A673 (cell line): ENCODE results near the gene MUC22. TPM values are rescaled to one million over a fixed set of nuclear protein-coding genes. Genes with fewer than 3 reads are reported as not detected.
"Not testable (repeated sequence)": the region's sequence is repeated elsewhere in the genome, so short reads cannot be mapped to it uniquely, and the experiment has no call there.

Experiments used
- BruUV-seq: library from RNA; stranded (reverse); fragments of 400-500 nt; replicated peaks from 2 replicates; lab custom pipeline; 2021; lab: Mats Ljungman, UMichigan
- CTCF ChIA-PET: fragments of 300-600 bp; sonication (Branson Sonifier 250); formaldehyde crosslinking; loops from one replicate; lab custom pipeline; 2022; ENCODE audit warnings: antibody characterized with exemption; lab: Charles Lee
- POLR2A ChIA-PET: fragments of 300-600 bp; sonication (Branson Sonifier 250); formaldehyde crosslinking; loops from one replicate; lab custom pipeline; 2022; ENCODE audit warnings: antibody characterized with exemption; ENCODE audit not compliant: low non-redundant PET; lab: Charles Lee
- DNase-seq: peaks from one replicate; pipeline ENCODE4 v3.0.0-alpha.2; 2015; ENCODE audit warnings: low spot score
- H3K27ac ChIP-seq: fragments of 200-600 bp; sonication (generic); 2 replicates; pipeline ENCODE4 v1.5.1; 2016; ENCODE audit warnings: mixed run types, low read depth, mild to moderate bottlenecking, mixed read lengths, antibody characterized with exemption, low read length; ENCODE audit not compliant: poor library complexity, severe bottlenecking
- H3K27me3 ChIP-seq: fragments of 200-600 bp; sonication (generic); replicated peaks from 2 replicates; pipeline ENCODE4 v1.6.1; 2017; ENCODE audit warnings: mixed run types, low read depth, mild to moderate bottlenecking, mixed read lengths, antibody characterized with exemption, low read length; ENCODE audit not compliant: insufficient read depth, poor library complexity
- H3K36me3 ChIP-seq: fragments of 200-600 bp; sonication (generic); 2 replicates; pipeline ENCODE4 v1.6.1; 2016; ENCODE audit warnings: mixed run types, mild to moderate bottlenecking, mixed read lengths, antibody characterized with exemption, low read length; ENCODE audit not compliant: insufficient read depth, poor library complexity, severe bottlenecking
- H3K4me1 ChIP-seq: fragments of 200-600 bp; sonication (generic); 2 replicates; pipeline ENCODE4 v1.6.1; 2017; ENCODE audit warnings: mixed run types, mild to moderate bottlenecking, mixed read lengths, antibody characterized with exemption, low read length; ENCODE audit not compliant: insufficient read depth, poor library complexity, severe bottlenecking
- H3K4me3 ChIP-seq: fragments of 200-600 bp; sonication (generic); 2 replicates; pipeline ENCODE4 v1.5.1; 2016; ENCODE audit warnings: low read depth, mixed run types, mild to moderate bottlenecking, mixed read lengths, low read length; ENCODE audit not compliant: poor library complexity, severe bottlenecking
- H3K9me3 ChIP-seq: fragments of 200-600 bp; sonication (generic); 2 replicates; pipeline ENCODE4 v1.6.1; 2016; ENCODE audit warnings: mixed run types, low read depth, mild to moderate bottlenecking, mixed read lengths, antibody characterized with exemption, low read length; ENCODE audit not compliant: poor library complexity, severe bottlenecking
- CTCF ChIP-seq: fragments of 300-800, 200-600 bp; sonication (generic); conservative IDR thresholded peaks from 2 replicates; pipeline ENCODE4 v1.5.1; 2017; ENCODE audit warnings: low read depth, mild to moderate bottlenecking, antibody characterized with exemption, low read length, moderate library complexity, mixed read lengths
- EZH2 ChIP-seq: fragments of 200-600 bp; sonication (generic); IDR thresholded peaks from 2 replicates; pipeline ENCODE4 v1.6.1; 2017; ENCODE audit warnings: borderline replicate concordance, low read depth, mild to moderate bottlenecking, mixed read lengths, antibody characterized with exemption, low read length; ENCODE audit not compliant: poor library complexity, severe bottlenecking
- intact Hi-C: fragments of 100-400 bp; cut with micrococcal nuclease; formaldehyde crosslinking; loops from one replicate; pipeline ENCODE4 v1.10.0; 2022; ENCODE audit not compliant: unreplicated experiment
- total RNA-seq: library from RNA; stranded (reverse); gene quantifications from 2 replicates; pipeline ENCODE4 v1.2.3, GENCODE V29; 2021

Gene MUC22
- total RNA-seq, 1 experiment from 2014 or later = not detected

GRCh38 chr6:31009731-31010130 lies 543 bp upstream of the MUC22 start:
- no peak overlapping the region for H3K4me3 ChIP-seq
- no TSS peak for BruUV-seq
- no peak overlapping the region for H3K27ac ChIP-seq
- ChIA-PET POLR2A (no interaction called here), CTCF (no interaction called here)
- intact Hi-C loops = no loop called here
- no peak for TF ChIP-seq CTCF
- TF ChIP-seq EZH2 = no peak
- H3K4me1 ChIP-seq = no peaks in the 10 kb centered on the region
- no peaks in the 10 kb centered on the region for H3K9me3 ChIP-seq
- DNase-seq = no peak
- no peaks in the 10 kb centered on the region for H3K27me3 ChIP-seq
- H3K36me3 ChIP-seq = no peaks in the 10 kb centered on the region

DNA sequence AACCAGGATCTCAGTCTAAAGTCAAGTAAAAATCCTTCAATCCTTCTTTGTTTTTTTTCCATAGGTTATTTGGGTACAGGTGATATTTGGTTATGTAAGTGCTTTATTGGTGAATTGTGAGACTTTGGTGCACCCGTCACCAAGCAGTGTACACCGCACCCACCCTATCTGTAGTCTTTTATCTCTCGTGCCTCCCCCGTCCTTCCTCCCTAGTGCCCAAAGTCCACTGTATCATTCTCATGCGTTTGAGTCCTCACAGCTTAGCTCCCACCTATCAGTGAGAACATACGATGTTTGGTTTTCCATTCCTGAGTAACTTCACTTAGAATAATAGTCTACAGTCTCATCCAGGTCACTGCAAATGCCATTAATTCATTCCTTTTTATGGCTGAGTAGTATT lies 879 bp downstream of the MUC22 start:
- Histone ChIP-seq H3K27me3 (no peaks in the 10 kb centered on the region), H3K27ac (no peak overlapping the region), H3K9me3 (peaks cover 6% of the 10 kb centered on the region), H3K4me1 (no peaks in the 10 kb centered on the region), H3K4me3 (no peak overlapping the region), H3K36me3 (no peaks in the 10 kb centered on the region)
- no peak for DNase-seq
- intact Hi-C loops = no loop called here
- TF ChIP-seq EZH2 (no peak), CTCF (no peak)
- BruUV-seq = no TSS peak
- ChIA-PET CTCF (no interaction called here), POLR2A (no interaction called here)

DNA sequence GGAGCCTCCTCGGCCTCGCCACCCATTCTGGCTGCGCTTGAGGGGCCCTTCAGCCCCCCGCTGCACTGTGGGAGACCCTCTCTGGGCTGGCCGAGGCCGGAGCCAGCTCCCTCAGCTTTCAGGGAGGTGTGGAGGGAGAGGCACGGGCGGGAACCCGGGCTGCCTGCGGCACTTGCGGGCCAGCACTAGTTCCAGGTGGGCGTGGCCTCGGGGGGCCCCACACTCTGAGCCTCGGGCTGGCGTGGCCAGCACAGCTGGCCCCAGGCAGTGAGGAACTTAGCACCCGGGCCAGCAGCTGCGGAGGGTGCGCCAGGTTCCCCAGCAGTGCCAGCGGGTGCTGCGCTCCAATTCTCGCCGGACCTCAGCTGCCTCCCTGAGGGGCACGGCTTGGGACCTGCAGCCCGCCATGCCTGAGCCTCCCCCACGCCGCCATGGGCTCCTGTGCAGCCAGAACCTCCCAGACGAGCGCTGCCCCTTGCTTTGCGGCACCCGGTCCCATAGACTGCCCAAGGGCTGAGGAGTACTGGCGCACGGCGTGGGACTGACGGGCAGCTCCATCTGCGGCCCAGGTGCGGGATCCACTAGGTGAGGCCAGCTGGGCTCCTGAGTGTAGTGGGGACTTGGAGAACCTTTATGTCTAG lies 6.5 kb downstream of the MUC22 start:
- POLR2A ChIA-PET = no interaction called here
- CTCF ChIA-PET = no interaction called here

GRCh38 chr6:31017436-31017835 lies 7.2 kb downstream of the MUC22 start:
- intact Hi-C loops, CTCF ChIA-PET, POLR2A ChIA-PET: not testable (repeated sequence)

More for the DNA sequence above, 6.5 kb downstream of the MUC22 start:
- Histone ChIP-seq H3K4me1 (no peaks in the 10 kb centered on the region), H3K4me3 (no peak overlapping the region), H3K27me3 (no peaks in the 10 kb centered on the region), H3K27ac (no peak overlapping the region), H3K36me3 (no peaks in the 10 kb centered on the region), H3K9me3 (peaks cover 9% of the 10 kb centered on the region)
- intact Hi-C loops = no loop called here
- TF ChIP-seq CTCF = no peak
- TF ChIP-seq EZH2 = no peak
- BruUV-seq = no TSS peak
- DNase-seq = no peak

More at GRCh38 chr6:31017436-31017835, 7.2 kb downstream of the MUC22 start:
- H3K36me3 ChIP-seq, H3K4me3 ChIP-seq, H3K4me1 ChIP-seq, DNase-seq, H3K27ac ChIP-seq, H3K27me3 ChIP-seq, BruUV-seq, H3K9me3 ChIP-seq: not testable (repeated sequence)
